Endodermal cell (in vitro differentiated cells): ENCODE data around the gene HAPLN3. TPM values are rescaled to one million over a fixed set of nuclear protein-coding genes. Genes with fewer than 3 reads are reported as not detected.

Experiments used
- DNase-seq: peaks from one replicate; pipeline ENCODE4 v3.0.0-alpha.2; 2017
- H3K27ac ChIP-seq: 2 replicates; pipeline ENCODE4 v1.5.1; 2013; ENCODE audit warnings: mild to moderate bottlenecking, low read depth, low read length, moderate library complexity
- H3K27me3 ChIP-seq: 2 replicates; pipeline ENCODE4 v1.6.1; 2013; ENCODE audit warnings: mild to moderate bottlenecking, low read length, moderate library complexity; ENCODE audit not compliant: insufficient read depth, control insufficient read depth, poor library complexity, severe bottlenecking
- H3K36me3 ChIP-seq: 2 replicates; pipeline ENCODE4 v1.7.0; 2013; ENCODE audit warnings: mild to moderate bottlenecking, low read length, moderate library complexity; ENCODE audit not compliant: control insufficient read depth, insufficient read depth
- H3K4me1 ChIP-seq: one replicate; pipeline ENCODE4 v1.7.0; 2013; ENCODE audit warnings: low read length; ENCODE audit not compliant: control insufficient read depth, insufficient read depth
- H3K4me3 ChIP-seq: 2 replicates; pipeline ENCODE4 v1.5.1; 2013; ENCODE audit warnings: mild to moderate bottlenecking, low read length, moderate library complexity
- H3K9ac ChIP-seq: 2 replicates; pipeline ENCODE4 v1.6.1; 2013; ENCODE audit warnings: mild to moderate bottlenecking, low read length, moderate library complexity; ENCODE audit not compliant: poor library complexity, severe bottlenecking; ENCODE audit errors: extremely low read depth
- H3K9me3 ChIP-seq: 2 replicates; pipeline ENCODE4 v1.6.1; 2013; ENCODE audit warnings: mild to moderate bottlenecking, low read length, moderate library complexity; ENCODE audit not compliant: control insufficient read depth
- H3K27ac Mint-ChIP-seq: 2 replicates; pipeline ENCODE4 v1.8.0; 2020; ENCODE audit warnings: mixed read lengths
- H3K27me3 Mint-ChIP-seq: 2 replicates; pipeline ENCODE4 v1.8.0; 2021; ENCODE audit warnings: mild to moderate bottlenecking, mixed read lengths; ENCODE audit not compliant: insufficient read depth
- H3K36me3 Mint-ChIP-seq: 2 replicates; pipeline ENCODE4 v1.8.0; 2020; ENCODE audit warnings: low read depth, mixed read lengths
- H3K4me1 Mint-ChIP-seq: 2 replicates; pipeline ENCODE4 v1.8.0; 2020; ENCODE audit warnings: mixed read lengths
- H3K4me3 Mint-ChIP-seq: 2 replicates; pipeline ENCODE4 v1.8.0; 2020; ENCODE audit warnings: mild to moderate bottlenecking, moderate library complexity, mixed read lengths
- H3K9me3 Mint-ChIP-seq: 2 replicates; pipeline ENCODE4 v1.8.0; 2020; ENCODE audit warnings: mild to moderate bottlenecking, mixed read lengths
- CTCF ChIP-seq: fragments of 200-600 bp; sonication (generic); conservative IDR thresholded peaks from 2 replicates; pipeline ENCODE4 v1.5.0; 2021; ENCODE audit warnings: antibody characterized with exemption, mild to moderate bottlenecking
- WGBS, 2 experiments: methylation state at CpG; one replicate each; pipeline versions ENCODE4 v1.1.5 to v1.1.7; 2013; ENCODE audit warnings: missing lambda C conversion rate in 2 of 2, mixed read lengths in 1 of 2; ENCODE audit not compliant: insufficient coverage in 1 of 2, insufficient read length in 1 of 2; 5-methylcytosine and 5-hydroxymethylcytosine counted together
- total RNA-seq, 2 donors: library from RNA; stranded (reverse); fragmentation: NEBNext Ultra II Directional in 1 of 2; extraction: Animal tissue kit (Norgen Biotek cat#: 25700) in 1 of 2; gene quantifications; 2 replicates in 1 of 2; 3 replicates in 1 of 2; pipeline ENCODE4 v1.2.1, GENCODE V29; 2021

Gene HAPLN3
- total RNA-seq, 2 donors from 2014 or later: 5.8 to 15.6 TPM

DNA sequence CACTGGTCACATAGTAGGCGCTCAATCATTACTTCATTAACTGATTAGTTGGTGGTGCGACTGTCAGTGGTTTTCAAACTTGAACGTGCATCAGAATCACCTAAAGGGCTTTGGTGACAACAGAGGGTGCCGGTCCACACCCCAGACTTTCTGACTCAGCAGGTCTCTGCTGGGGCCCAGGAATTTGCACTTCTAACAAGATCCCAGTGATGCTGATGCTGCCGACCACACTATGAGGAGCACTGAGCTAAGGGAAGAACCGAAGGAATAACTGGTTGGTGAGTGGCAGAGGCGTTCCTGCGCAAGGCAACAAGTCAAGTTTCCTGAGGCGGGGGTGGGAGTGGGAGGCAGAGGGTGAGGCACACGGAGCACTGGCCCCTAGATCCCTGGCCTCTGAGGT is 18.8 kb downstream of the HAPLN3 start:
- no peak overlapping the region for H3K9ac ChIP-seq
- DNase-seq: no peak
- 85 to 90% methylated on average over 9 to 10 of the region's 10 CpGs for WGBS, 2 experiments

DNA sequence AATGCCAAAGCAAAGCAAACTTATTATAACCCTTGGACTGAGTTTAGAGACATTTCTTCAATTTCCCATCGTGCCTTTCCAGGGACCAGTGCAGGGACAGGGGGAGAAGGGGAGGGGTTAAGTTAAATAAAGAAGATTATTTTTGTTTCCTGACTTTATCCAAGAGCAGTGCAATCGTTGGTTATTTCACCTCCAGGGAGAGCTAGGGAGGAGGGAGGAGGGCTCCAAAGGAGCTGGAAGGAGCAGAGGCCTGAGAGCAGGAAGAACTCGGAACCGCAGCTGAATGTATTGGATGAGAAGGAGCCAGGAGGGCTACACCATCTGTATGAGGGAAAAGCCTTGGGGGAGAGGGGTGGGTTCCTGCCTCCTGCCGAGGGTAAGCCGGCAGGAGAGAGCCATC is 20.7 kb downstream of the HAPLN3 start:
- no peaks in the 10 kb centered on the region for H3K36me3 ChIP-seq
- Mint-ChIP-seq H3K9me3 (peaks cover 8% of the 10 kb centered on the region), H3K4me1 (no peaks in the 10 kb centered on the region), H3K27ac (no peak overlapping the region), H3K27me3 (peaks cover 15% of the 10 kb centered on the region), H3K36me3 (no peaks in the 10 kb centered on the region), H3K4me3 (no peak overlapping the region)
- H3K27me3 ChIP-seq: no peaks in the 10 kb centered on the region
- H3K27ac ChIP-seq: no peak overlapping the region
- H3K4me1 ChIP-seq: no peaks in the 10 kb centered on the region
- no peak overlapping the region for H3K9ac ChIP-seq
- H3K4me3 ChIP-seq: no peak overlapping the region
- 72 to 75% methylated on average over 4 to 6 of the region's 6 CpGs for WGBS, 2 experiments
- TF ChIP-seq CTCF: no peak
- DNase-seq: no peak
- no peaks in the 10 kb centered on the region for H3K9me3 ChIP-seq

More for the DNA sequence above, 18.8 kb downstream of the HAPLN3 start:
- no peaks in the 10 kb centered on the region for H3K27me3 ChIP-seq
- no peak overlapping the region for H3K27ac ChIP-seq
- no peaks in the 10 kb centered on the region for H3K4me1 ChIP-seq
- no peaks in the 10 kb centered on the region for H3K36me3 ChIP-seq
- Mint-ChIP-seq H3K27ac (no peak overlapping the region), H3K9me3 (no peaks in the 10 kb centered on the region), H3K4me3 (no peak overlapping the region), H3K27me3 (peaks cover 7% of the 10 kb centered on the region), H3K36me3 (no peaks in the 10 kb centered on the region), H3K4me1 (no peaks in the 10 kb centered on the region)
- no peak for TF ChIP-seq CTCF
- H3K9me3 ChIP-seq: no peaks in the 10 kb centered on the region
- H3K4me3 ChIP-seq: no peak overlapping the region

GRCh38 chr15:88874275-88874674 is 21.1 kb downstream of the HAPLN3 start:
- no peak overlapping the region for H3K9ac ChIP-seq
- no peak overlapping the region for H3K27ac ChIP-seq
- no peak overlapping the region for H3K4me3 ChIP-seq
- H3K4me1 ChIP-seq: no peaks in the 10 kb centered on the region
- H3K36me3 ChIP-seq: no peaks in the 10 kb centered on the region
- H3K27me3 ChIP-seq: no peaks in the 10 kb centered on the region
- peaks cover 15% of the 10 kb centered on the region for H3K27me3 Mint-ChIP-seq
- no peak for DNase-seq
- no peaks in the 10 kb centered on the region for H3K4me1 Mint-ChIP-seq
- H3K27ac Mint-ChIP-seq: no peak overlapping the region
- TF ChIP-seq CTCF: no peak
- 89 to 94% methylated on average over 10 to 15 of the region's 15 CpGs for WGBS, 2 experiments
- H3K36me3 Mint-ChIP-seq: no peaks in the 10 kb centered on the region
- H3K4me3 Mint-ChIP-seq: no peak overlapping the region
- peaks cover 9% of the 10 kb centered on the region for H3K9me3 Mint-ChIP-seq
- H3K9me3 ChIP-seq: no peaks in the 10 kb centered on the region
